ENCODE measurements around the gene CCDC127.
"Not testable (repeated sequence)": the region's sequence is repeated elsewhere in the genome, so short reads cannot be mapped to it uniquely, and the experiment has no call there.

CCDC127 gene, protein sequence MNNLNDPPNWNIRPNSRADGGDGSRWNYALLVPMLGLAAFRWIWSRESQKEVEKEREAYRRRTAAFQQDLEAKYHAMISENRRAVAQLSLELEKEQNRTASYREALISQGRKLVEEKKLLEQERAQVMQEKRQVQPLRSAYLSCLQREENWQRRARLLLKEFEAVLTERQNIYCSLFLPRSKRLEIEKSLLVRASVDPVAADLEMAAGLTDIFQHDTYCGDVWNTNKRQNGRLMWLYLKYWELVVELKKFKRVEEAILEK

DNA sequence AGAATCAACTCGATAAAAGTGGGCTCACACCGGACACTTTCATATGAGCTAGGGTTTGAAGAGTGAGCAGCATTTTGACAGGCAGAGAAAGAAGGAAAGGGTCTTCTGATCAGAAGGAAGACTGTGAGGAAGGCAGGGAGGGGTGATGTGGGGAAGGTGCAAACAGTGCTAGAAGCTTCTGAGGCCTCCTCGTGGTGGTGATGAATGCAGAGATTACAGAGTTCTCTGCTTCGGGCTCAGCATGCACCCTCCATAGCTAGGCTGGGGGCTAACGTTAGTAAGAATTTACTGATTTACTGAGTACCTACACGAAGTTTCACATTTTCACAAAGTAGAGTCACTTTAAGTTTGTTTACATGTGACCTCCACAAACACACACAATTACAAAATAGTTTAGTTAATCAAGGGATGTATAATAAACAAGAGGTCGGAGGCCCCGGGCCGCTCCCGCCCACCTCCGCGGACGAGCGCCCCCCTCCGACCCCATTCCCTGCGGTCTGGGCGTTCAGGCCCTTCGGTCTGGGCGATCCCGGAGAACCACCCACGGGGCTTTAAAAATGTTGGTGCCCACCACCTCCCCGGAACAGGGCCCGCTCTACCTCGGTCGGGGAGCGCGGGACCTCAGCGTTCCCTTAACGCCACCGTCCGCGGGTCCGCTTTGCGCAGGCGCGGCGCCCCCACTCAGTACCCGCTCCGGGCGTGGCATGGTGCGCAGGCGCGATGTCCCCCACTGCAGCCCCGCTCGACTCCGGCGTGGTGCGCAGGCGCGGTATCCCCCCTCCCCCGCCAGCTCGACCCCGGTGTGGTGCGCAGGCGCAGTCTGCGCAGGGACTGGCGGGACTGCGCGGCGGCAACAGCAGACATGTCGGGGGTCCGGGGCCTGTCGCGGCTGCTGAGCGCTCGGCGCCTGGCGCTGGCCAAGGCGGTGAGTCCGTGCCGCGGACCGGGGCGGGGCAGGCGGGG, at the start of gene CCDC127, which contains the start of gene SDHA:
TSS of gene CCDC127 (minus strand) at position 660 of the 963 bp plus-strand sequence. CDS start 1,304 bp downstream, outside the sequence.
TSS of gene SDHA (plus strand) at position 827 of the 963 bp plus-strand sequence. CDS start at position 863, 36 bp downstream.
- DNase-seq (ENCODE audit: low read depth in 2 of 2): peak; percentile 98 to 99

DNA sequence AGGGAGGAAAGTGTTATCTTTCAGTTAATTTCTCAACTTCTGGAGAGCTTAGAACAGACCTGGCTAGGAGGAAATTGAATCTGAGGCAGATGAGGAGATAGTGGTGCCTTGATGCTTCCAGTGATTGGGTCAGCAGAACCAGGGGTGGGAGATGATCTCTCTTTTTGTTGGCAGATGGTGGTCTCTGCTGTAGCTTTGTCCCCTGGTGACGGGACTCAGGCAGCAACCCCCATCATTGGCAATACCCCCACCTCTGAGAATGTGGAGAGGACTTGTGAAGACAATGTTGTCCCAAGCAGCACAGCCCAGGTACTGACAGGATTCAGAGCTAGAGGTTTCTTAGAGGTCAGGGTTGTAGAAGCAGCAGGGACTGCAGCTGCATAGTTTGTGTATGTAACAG, 49.8 kb upstream of the CCDC127 start:
- DNase-seq (ENCODE audit: low read depth in 2 of 2): no peak

DNA sequence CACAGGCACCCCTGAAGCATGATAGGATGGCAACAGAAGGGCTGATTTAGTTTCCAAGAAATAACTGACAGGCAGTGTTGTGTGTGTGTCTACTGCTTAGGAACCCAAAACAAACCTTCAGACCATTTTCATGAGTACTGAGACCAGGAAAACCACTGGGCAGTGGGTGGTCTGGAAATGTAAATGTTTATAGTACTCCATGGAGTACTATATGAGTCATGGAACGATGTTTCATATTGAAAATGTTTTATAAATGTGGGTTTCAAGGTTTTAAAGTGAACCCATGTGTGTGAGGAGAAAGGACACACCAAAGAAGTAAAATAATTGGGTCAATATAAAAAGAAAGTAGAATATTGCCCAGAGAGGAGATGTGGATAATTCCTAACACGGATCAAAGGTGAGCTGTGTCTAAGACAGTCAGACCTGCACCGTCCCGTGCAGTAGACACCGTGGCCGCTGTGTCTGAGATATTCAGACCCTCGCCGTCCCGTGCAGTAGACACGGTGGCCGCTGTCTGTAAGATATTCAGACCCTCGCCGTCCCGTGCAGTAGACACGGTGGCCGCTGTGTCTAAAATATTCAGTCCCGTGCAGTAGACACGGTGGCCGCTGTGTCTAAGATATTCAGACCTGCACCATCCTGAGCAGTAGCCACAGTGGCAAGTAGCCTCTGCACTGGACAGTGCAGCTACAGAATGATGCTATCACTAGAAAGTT, 48.5 kb upstream of the CCDC127 start:
- not testable (repeated sequence) for DNase-seq (ENCODE audit: low read depth in 2 of 2)

DNA sequence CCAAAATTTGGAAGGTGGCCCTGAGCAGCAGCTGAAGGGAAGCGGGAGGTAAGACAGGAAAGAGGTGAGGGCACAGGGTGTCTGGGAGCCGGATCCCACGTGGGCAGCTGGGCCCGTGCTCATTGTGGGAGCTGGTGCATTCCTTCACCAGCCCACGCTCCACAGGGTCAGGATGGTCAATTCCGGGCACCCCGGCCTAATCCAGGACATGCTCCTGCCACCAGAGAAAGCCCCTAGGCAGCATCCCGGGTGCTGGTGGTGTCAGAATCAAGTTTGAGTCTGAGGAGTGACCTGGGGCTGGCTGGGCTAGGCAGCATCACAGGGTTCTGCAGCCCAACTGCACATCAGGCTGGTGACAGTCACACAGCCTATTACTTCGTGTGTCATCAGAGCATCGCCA, 46.4 kb upstream of the CCDC127 start:
- DNase-seq (ENCODE audit: low read depth in 2 of 2): no peak

DNA sequence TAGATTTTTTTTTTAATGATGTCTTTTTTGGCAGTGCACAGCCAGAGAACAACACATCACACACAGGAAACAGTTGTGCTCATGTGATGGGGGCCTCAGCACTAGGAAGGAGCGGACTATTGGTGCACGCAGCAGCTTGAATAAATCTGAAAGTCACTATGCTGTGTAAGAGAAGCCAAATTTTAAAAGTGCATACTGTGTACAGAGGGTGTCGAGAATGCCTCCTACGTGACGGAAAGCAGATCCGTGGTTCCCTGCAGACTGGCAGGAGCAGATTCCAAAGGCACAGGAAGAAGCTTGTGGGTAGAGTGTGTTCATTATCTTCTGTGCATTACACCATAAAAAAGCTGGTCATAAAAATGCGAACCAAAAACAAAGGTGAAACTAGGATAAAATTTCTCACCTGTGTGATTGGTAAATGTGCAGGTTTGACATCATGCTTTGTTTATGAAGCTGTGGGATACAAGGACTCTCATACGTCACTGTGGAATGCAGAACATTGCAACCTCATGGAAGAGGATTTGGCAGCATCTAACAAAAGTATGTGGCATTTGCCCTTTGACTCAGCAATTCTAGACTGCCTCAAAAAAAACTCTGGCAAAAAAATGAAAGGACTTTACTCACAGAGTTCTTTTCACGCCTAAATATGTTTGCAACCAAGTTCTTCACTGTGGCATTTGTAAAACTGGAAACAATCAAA, 45.5 kb upstream of the CCDC127 start:
- not testable (repeated sequence) for DNase-seq (ENCODE audit: low read depth in 2 of 2)

DNA sequence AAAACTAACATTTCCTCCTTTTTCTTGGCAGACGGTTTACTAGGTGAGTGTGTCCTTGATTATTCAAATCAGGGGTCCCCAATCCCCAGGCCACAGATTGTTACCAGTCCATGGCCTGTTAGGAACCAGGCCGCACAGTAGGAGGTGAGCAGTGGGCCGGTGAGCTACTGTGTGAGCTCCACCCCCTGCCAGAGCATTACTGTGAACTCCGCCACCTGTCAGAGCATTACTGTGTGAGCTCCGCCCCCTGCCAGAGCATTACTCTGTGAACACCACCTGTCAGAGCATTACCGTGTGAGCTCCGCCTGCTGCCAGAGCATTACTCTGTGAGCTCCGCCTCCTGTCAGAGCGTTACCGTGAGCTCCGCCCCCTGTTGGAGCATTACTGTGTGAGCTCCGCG, 39.2 kb upstream of the CCDC127 start:
- no peak for DNase-seq (ENCODE audit: low read depth in 2 of 2)

DNA sequence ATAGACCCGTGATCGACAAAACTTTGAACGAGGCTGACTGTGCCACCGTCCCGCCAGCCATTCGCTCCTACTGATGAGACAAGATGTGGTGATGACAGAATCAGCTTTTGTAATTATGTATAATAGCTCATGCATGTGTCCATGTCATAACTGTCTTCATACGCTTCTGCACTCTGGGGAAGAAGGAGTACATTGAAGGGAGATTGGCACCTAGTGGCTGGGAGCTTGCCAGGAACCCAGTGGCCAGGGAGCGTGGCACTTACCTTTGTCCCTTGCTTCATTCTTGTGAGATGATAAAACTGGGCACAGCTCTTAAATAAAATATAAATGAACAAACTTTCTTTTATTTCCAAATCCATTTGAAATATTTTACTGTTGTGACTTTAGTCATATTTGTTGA, 38.4 kb upstream of the CCDC127 start:
- not testable (repeated sequence) for DNase-seq (ENCODE audit: low read depth in 2 of 2)

DNA sequence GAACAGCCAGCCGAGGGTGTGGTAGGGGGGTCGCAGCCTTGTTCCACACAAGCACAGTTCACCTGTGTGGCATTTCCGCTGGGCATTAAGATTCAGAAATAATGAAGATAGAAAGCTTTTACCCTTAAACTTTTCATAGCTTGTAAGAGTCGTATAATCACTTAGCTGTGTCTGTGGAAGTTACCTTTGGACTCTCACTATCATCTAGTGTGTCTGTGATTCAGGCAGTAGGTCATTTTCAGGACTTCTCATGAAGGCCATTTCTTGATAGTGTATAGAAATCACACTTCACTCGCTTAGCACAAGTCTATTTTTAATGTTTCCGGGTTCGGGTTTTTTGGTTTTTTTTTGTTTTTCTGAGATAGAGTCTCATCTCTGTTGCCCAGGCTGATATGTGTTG, 37.2 kb upstream of the CCDC127 start:
- DNase-seq (ENCODE audit: low read depth in 2 of 2): not testable (repeated sequence)

DNA sequence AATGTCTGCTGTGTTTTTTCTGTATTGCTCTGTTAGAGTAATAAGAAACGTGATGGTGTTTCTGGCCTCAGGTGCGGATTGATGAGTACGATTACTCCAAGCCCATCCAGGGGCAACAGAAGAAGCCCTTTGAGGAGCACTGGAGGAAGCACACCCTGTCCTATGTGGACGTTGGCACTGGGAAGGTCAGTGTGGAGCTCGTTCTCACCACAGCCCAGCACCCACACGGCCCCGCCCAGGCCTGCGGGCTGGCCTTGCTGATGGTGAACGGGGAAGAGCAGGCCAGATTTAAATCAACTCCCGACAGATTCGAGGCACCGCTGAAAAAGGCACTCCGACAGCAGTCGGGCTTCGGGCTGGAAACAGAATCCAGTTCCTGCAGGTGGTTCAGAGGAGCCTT, 36.4 kb upstream of the CCDC127 start:
- not testable (repeated sequence) for DNase-seq (ENCODE audit: low read depth in 2 of 2)

DNA sequence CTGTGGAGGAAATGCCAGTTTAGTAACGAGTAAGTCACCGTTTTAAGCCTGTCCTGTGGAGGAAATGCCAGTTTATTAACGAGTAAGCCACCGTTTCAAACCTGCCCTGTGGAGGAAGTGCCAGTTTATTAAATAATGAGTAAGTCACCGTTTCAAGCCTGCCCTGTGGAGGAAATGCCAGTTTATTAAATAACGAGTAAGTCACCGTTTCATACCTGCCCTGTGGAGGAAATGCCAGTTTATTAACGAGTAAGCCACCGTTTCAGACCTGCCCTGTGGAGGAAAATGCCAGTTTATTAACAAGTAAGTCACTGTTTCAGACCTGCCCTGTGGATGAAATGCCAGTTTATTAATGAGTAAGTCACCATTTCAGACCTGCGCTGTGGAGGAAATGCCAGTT, 34.6 kb upstream of the CCDC127 start:
- no peak for DNase-seq (ENCODE audit: low read depth in 2 of 2)

DNA sequence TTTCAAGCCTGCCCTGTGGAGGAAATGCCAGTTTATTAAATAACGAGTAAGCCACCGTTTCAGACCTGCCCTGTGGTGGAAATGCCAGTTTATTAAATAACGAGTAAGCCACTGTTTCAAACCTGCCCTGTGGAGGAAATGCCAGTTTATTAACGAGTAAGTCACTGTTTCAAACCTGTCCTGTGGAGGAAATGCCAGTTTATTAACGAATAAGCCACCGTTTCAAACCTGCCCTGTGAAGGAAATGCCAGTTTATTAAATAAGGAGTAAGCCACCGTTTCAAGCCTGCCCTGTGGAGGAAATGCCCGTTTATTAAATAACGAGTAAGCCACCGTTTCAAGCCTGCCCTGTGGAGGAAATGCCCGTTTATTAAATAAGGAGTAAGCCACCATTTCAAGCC, 34.0 kb upstream of the CCDC127 start:
- not testable (repeated sequence) for DNase-seq (ENCODE audit: low read depth in 2 of 2)

DNA sequence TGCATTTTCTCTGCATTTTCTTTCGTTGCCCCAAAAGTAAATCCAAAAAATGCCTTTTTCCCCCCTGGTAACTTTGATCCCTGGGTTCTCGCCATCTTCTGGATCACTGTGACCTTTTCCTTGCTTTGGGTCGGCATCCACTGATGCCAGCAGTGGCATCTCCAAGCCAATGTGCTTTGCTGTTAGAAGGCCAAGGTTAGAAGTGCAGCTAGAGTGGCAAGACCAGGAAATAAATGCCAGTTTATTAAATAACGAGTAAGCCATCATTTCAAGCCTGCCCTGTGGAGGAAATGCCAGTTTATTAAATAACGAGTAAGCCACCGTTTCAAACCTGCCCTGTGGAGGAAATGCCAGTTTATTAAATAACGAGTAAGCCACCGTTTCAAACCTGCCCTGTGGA, 33.6 kb upstream of the CCDC127 start:
- not testable (repeated sequence) for DNase-seq (ENCODE audit: low read depth in 2 of 2)

DNA sequence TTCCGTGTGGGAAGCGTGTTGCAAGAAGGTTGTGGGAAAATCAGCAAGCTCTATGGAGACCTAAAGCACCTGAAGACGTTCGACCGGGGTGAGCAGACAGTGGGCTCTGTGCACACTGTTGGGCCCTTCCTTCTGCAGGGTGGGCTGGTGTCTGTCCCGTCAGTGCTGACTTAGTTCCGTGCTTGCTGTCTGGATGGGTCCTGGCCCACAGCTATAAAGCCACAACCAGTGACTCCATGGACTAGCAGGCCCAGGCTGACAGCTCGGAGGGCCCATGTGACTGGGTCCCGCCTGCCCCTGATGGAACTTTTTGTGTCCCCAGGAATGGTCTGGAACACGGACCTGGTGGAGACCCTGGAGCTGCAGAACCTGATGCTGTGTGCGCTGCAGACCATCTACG, 33.1 kb upstream of the CCDC127 start:
- DNase-seq (ENCODE audit: low read depth in 2 of 2): not testable (repeated sequence)

DNA sequence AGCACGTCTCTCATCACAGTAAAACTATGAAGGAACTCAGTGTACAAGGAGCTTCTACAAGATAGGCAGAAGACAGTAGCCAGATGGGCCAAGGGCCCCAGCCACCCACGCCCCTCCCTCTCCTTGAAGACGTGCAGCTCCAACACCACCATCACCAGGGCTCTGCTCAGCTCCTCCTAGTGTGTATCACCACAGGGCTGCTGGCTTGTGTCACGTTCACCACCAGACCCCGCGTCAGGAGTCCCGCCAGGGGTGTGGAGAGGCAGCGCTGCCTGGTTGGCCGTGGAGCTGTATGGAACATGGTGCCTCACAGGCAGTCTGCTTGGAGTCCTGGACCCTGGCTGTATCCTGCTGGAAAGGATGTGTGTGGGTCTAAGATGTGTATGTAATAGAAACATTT, 32.4 kb upstream of the CCDC127 start:
- DNase-seq (ENCODE audit: low read depth in 2 of 2): not testable (repeated sequence)

DNA sequence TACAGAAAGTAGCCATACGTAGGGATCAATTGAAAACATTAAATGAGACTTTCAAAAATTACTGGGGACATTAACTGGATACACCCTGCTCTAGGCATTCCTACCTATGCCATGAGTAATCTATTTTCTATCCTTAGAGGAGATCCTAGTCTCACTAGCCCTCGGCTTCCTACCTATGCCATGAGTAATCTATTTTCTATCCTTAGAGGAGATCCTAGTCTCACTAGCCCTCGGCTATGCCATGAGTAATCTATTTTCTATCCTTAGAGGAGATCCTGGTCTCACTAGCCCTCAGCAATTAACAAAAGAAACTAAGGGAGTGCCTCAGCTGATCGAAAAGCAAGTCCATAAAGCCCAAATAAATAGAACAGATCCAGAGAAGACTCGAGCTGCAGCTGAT, 27.8 kb upstream of the CCDC127 start:
- DNase-seq (ENCODE audit: low read depth in 2 of 2): not testable (repeated sequence)

DNA sequence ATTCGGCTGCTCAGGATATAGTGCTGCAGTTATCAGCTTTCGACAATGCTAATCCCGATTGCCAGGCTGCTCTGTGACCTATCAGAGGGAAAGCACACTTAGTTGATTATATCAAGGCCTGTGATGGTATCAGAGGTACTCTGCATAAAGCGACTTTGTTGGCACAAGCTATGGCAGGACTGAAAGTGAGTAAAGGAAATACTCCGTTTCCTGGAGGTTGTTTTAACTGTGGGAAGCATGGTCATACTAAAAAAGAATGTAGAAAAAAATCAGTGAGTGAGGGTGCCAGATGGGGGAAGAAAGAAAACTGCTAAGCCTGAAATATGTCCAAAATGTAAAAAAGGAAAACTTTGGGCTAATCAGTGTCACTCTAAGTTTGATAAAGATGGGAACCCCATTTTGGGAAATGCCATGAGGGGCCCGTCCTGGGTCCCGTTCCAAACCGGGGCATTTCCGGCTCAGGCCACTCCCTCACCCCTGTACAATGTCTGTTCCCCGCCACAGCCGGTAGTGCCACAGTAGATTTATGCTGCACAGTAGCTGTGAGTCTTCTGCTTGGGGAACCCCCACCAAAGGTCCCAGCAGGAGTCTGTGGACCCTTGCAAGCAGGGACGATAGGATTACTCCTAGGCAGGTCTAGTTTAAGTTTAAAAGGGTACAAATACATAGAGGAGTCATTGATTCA, 25.9 kb upstream of the CCDC127 start:
- DNase-seq (ENCODE audit: low read depth in 2 of 2): peak in 1 of 2 donors; percentile 22

DNA sequence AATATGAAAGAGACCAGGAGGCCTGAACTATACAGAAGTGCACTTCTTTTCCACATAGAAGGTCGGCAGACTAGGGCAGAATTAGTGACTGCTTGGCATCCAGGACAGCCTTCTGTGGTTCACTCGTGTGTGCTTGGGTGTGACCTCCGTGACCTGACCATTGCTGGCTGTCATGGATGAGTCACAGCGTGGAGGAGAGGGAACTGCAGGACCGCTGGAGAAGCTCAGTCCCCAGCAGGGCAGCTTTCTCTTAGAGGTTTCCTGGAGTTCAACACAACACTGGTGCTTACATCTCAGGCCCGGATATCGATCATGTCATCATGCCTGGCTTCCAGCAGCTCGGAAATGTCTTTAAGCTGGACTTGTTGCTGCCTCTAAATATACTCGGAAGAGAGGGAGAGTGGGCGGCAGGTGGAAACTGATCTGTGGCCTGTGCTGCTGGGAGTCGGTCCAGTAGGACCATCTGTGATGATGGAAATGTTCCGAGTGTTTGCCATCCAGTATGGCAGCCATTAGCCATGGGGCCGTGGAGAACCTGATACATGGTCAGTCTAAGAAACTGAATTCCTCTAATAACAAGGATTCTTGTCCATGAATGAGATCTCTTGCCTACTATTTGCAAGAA, 23.2 kb upstream of the CCDC127 start:
- DNase-seq (ENCODE audit: low read depth in 2 of 2): not testable (repeated sequence)

DNA sequence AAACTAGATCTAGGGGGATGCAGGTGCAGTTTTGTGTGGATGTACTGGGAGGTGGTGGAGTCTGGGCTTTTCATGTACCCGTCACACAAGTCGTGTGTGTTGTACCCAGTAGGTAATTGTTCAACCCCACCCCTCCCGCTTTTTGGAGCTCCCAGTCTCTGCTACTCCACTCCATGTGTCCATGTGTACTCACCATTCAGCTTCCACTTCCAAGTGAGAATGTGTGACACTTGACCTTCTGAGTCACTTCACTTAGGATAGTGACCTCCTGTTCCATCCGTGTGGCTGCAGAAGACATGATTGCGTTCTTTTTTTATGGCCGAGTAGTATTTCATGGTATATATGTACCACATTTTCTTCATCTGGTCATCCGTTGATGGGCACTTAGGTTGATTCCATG, 22.6 kb upstream of the CCDC127 start:
- DNase-seq (ENCODE audit: low read depth in 2 of 2): not testable (repeated sequence)

DNA sequence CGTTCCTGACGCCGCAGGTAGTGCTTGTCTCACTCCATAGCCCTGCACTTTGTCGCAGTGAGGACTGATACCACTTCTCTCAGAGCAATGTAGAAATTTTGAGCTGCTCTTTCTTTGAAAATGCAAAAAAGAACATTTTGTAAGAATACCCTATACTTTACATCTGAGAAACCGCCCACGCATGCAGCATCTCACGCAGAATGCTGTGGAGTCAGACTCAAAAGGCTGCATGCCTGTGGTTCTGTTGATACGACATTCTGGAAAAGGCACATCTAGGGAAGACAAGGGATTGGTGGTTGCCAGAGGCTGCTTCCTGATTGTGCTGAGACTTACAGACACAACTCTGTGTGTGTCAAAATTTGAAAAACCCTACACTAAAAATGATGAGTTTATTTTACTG, 20.0 kb upstream of the CCDC127 start:
- DNase-seq (ENCODE audit: low read depth in 2 of 2): not testable (repeated sequence)

DNA sequence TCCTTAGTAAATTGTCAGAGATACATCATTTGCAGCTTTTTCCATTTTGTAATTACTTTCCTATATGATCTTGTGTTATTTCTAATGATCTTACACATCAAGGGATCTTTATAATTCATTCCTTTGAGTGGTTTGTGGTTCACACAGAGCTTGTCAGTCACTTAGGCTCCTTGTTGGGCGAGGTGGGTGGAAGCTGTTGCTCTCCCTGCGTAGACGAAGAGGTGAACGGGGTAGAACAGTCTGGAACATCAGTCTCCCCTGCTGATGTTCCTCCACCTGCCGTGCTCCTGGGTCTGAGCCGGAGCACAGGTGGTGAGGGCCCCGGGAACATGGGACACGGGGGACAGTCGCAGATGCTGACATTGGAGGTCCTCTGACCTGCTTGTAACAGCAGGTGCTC, 17.6 kb upstream of the CCDC127 start:
- not testable (repeated sequence) for DNase-seq (ENCODE audit: low read depth in 2 of 2)
